AG04450 (cell line): ENCODE results near the gene ENTPD5. TPM values are rescaled to one million over a fixed set of nuclear protein-coding genes. Genes with fewer than 3 reads are reported as not detected.

Source experiments
- CTCF ChIA-PET: fragments of 300-600, 350-600 bp; formaldehyde crosslinking; extraction: SDS; loops from one replicate; lab custom pipeline; 2022; ENCODE audit warnings: antibody characterized with exemption, inconsistent platforms; lab: Charles Lee
- POLR2A ChIA-PET: fragments of 350-600 bp; formaldehyde crosslinking; extraction: SDS; loops from one replicate; lab custom pipeline; 2021; ENCODE audit warnings: antibody characterized with exemption, inconsistent platforms; lab: Yijun Ruan, JAX
- DNase-seq: peaks from one replicate; pipeline ENCODE4 v3.0.0-alpha.2; 2011; ENCODE audit warnings: low read depth, low spot score
- H3K27ac ChIP-seq: one replicate; pipeline ENCODE4 v1.5.1; 2012; ENCODE audit warnings: low read depth, low read length, control low read depth
- H3K27me3 ChIP-seq: one replicate; pipeline ENCODE4 v1.6.0; 2012; ENCODE audit warnings: low read length; ENCODE audit not compliant: control insufficient read depth, insufficient read depth
- H3K4me3 ChIP-seq: 2 replicates; pipeline ENCODE4 v1.5.1; 2011; ENCODE audit warnings: mild to moderate bottlenecking, low read depth, low read length, control low read depth
- H3K9me3 ChIP-seq: 2 replicates; pipeline ENCODE4 v1.5.1; 2012; ENCODE audit warnings: low read length; ENCODE audit not compliant: control insufficient read depth, insufficient read depth
- polyA plus RNA-seq: library from polyadenylated mRNA; depleted of rRNA; stranded (reverse); fragments of >200 nt; gene quantifications from 2 replicates; pipeline ENCODE4 v1.2.3, GENCODE V29; 2011
- TF ChIP-seq, protein P1 (sequence below): IDR thresholded peaks from 2 replicates; pipeline ENCODE4 v1.5.1; 2011; ENCODE audit warnings: low read depth, low read length, control low read depth, inconsistent platforms

The ENTPD5 gene
- polyA plus RNA-seq, 1 experiment, result 11.4 TPM

DNA sequence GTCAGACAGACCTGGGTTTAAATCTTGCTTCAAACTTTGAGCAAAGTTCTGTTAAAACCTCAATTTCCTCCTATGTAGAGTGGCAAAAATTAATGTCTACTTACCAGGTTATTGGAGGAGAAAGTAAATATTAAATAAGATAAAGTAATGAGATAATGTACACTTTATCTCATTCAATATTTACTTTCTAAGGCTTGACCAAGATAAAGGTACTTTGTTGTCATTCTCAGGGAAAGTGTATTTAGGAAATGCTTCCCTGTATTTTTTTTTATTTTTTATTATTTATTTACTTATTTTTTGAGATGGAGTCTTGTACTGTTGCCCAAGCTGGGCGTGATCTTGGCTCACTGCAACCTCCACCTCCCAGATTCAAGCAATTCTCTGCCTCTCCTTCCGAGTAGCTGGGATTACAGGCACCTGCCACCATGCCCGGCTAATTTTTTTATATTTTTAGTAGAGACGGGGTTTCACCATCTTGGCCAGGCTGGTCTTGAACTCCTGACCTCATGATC is 73.9 kb downstream of the ENTPD5 start:
- H3K27ac ChIP-seq, result no peak overlapping the region
- POLR2A ChIA-PET, result no interaction called here

DNA sequence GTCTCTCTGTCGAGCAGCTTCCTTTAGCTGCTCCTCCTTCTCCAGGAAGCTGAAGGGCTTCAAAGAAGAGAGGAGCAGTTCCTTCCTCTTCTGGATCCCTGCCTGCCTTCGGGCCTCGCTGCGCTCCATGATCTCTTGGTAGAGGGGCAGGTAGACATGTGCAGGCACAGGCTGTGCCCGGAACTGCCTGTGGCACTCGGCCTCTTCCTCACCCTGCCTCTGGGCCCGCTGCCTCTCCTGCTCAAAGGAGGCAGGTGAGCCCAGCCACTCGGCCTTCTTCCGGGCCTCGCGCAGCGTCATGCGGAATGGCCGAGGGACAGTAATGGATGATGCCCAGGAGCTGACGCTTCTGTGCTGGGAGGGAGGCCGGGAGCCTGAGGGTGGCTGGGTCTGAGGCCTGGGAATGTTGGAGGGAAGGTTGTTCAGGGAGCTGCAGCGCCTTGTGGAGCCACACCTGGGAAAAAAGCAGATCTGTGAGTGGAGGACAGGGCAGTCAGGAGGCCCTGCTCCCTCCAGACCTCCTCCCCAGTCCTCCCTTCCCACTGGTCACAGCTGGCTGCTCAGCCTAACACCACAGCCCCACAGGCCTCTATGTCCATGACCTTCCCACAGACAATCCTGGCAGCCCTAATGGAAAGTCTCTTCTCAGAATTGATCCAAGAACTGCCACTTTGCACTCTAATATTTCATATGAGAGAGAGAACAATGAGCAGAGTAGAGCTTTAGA is 74.5 kb downstream of the ENTPD5 start:
- Histone ChIP-seq H3K27me3 (no peaks in the 10 kb centered on the region), H3K4me3 (no peak overlapping the region), H3K9me3 (no peaks in the 10 kb centered on the region; the same call in 1 of the 2 replicates), H3K27ac (no peak overlapping the region)
- DNase-seq, result no peak
- POLR2A ChIA-PET, result no interaction called here
- TF ChIP-seq, protein P1, sequence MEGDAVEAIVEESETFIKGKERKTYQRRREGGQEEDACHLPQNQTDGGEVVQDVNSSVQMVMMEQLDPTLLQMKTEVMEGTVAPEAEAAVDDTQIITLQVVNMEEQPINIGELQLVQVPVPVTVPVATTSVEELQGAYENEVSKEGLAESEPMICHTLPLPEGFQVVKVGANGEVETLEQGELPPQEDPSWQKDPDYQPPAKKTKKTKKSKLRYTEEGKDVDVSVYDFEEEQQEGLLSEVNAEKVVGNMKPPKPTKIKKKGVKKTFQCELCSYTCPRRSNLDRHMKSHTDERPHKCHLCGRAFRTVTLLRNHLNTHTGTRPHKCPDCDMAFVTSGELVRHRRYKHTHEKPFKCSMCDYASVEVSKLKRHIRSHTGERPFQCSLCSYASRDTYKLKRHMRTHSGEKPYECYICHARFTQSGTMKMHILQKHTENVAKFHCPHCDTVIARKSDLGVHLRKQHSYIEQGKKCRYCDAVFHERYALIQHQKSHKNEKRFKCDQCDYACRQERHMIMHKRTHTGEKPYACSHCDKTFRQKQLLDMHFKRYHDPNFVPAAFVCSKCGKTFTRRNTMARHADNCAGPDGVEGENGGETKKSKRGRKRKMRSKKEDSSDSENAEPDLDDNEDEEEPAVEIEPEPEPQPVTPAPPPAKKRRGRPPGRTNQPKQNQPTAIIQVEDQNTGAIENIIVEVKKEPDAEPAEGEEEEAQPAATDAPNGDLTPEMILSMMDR, result no peak
- CTCF ChIA-PET, result no interaction called here

More for the DNA sequence above, 73.9 kb downstream of the ENTPD5 start:
- H3K9me3 ChIP-seq, result no peaks in the 10 kb centered on the region; the same call in 1 of the 2 replicates
- TF ChIP-seq, protein P1, result no peak
- H3K4me3 ChIP-seq, result no peak overlapping the region
- CTCF ChIA-PET, result no interaction called here
- no peak for DNase-seq
- no peaks in the 10 kb centered on the region for H3K27me3 ChIP-seq

DNA sequence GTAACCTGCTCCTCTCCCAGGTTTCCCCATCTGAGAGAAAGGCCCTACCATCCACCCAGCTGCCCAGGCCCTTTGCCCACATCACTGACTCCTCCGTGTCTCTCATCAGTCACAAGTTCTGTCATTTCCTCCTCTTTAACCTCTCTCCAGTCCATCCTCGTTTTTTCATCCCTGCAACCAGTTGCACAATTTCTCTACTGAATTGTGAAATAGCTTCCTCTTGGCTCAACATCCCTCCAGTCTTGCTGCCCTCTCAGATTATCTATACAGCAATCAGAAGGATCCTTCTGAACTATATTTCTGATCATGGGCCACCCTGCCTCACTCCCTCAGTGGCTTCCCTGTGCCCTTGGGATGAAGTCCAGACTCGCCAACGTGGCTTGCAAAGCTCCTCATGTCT is 76.0 kb downstream of the ENTPD5 start:
- DNase-seq, result peak; percentile 3
- Histone ChIP-seq H3K27ac (no peak overlapping the region), H3K9me3 (no peaks in the 10 kb centered on the region; the same call in 1 of the 2 replicates), H3K27me3 (no peaks in the 10 kb centered on the region), H3K4me3 (no peak overlapping the region)
- TF ChIP-seq, protein P1, result no peak
- ChIA-PET CTCF (interaction anchor here (0.7 kb wide), 1 partner anchor 215 kb away, joined by 6 read pairs; no protein-coding TSS in a partner anchor), POLR2A (no interaction called here)

DNA sequence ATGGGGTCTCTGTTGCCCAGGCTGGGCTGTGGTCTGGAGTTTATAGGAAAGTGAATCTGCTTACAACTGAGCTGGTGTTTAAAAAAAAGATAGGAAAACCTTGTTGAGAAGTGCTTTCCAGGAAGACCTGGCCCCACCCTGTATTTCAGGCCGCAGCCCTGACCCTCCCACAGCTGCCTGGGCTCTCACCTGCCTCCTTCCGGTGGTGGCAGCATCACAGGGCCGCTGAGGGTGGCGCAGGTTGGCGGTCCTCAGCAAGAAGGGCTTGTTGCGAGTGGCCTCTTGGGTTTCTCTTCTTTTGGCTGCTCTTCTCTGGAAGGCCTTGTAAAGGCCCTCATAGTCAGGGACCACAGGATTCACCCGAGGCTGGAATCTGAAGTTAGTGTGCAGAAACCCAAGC is 76.9 kb downstream of the ENTPD5 start:
- DNase-seq, result no peak
- no peak overlapping the region for H3K4me3 ChIP-seq
- H3K27me3 ChIP-seq, result no peaks in the 10 kb centered on the region
- no peaks in the 10 kb centered on the region; the same call in 1 of the 2 replicates for H3K9me3 ChIP-seq
- TF ChIP-seq, protein P1, result no peak
- ChIA-PET CTCF (no interaction called here), POLR2A (no interaction called here)
- H3K27ac ChIP-seq, result no peak overlapping the region

DNA sequence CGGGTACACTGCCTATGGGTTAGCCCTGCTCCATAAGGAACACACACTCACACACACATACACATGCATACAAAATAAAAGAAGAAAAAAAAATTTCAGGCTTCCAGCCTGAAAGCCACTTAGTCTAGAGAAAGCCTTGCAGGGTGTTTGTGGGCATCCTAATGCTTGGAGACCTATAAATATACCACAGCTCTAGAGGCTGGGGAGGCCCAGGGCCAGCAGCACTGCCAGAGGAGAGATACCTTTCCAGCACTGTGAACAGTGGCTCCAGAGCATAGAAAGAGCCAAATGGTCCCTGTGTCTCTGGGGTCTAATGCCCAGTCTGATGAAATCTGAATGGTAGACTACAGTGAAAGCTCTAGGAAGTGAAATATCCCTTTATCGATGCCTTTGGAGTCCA is 82.1 kb downstream of the ENTPD5 start:
- CTCF ChIA-PET, result interaction anchor here (1.4 kb wide), 1 partner anchor 13 kb away, joined by 4 read pairs; no protein-coding TSS in a partner anchor
- TF ChIP-seq, protein P1, result no peak
- no peak overlapping the region for H3K4me3 ChIP-seq
- no peak overlapping the region for H3K27ac ChIP-seq
- DNase-seq, result no peak
- POLR2A ChIA-PET, result interaction anchor here (1.0 kb wide), 1 partner anchor 368 kb away, joined by 3 read pairs; the partner anchor contains the start of gene ACOT2
- H3K9me3 ChIP-seq, result no peaks in the 10 kb centered on the region
- no peaks in the 10 kb centered on the region for H3K27me3 ChIP-seq
